ENCODE results near the gene SNHG17. TPM values are rescaled to one million over a fixed set of nuclear protein-coding genes. Genes with fewer than 3 reads are reported as not detected.

The SNHG17 gene
- total and polyA plus RNA-seq, 2 donors from 2014 or later = 19.7 to 33.2 TPM

- no peak for FAIRE-seq
- peaks cover 12 to 64% (median 44%) of the 10 kb centered on the region in 3 donors for H3K36me3 ChIP-seq (ENCODE audit: control insufficient read depth in 2 of 3, insufficient read depth in 3 of 3, low read length in 3 of 3)
Measured at GRCh38 chr20:38430679-38431325, 4.3 kb downstream of the SNHG17 start.

GRCh38 chr20:38429301-38429700 lies 5.8 kb downstream of the SNHG17 start:
- Histone ChIP-seq H3K27ac (ENCODE audit: low read depth in 2 of 2, low read length in 2 of 2) (no peak overlapping the region), H3K9ac (ENCODE audit: low read length in 3 of 3) (no peak overlapping the region), H3K9me3 (ENCODE audit: control insufficient read depth in 2 of 3, insufficient read depth in 1 of 3, low read length in 3 of 3) (peaks cover 0 to 3% (median 0%) of the 10 kb centered on the region in 3 donors), H3K4me3 (ENCODE audit: low read length in 3 of 3) (no peak overlapping the region), H3K36me3 (ENCODE audit: control insufficient read depth in 2 of 3, insufficient read depth in 3 of 3, low read length in 3 of 3) (peaks cover 12 to 79% (median 57%) of the 10 kb centered on the region in 3 donors), H3K27me3 (ENCODE audit: control insufficient read depth, insufficient read depth, low read length) (no peaks in the 10 kb centered on the region), H3K4me1 (ENCODE audit: control insufficient read depth in 2 of 3, insufficient read depth in 2 of 3, low read depth in 1 of 3, low read length in 3 of 3) (peaks cover 0 to 3% (median 0%) of the 10 kb centered on the region in 3 donors)
- no peak for FAIRE-seq
- no peak for DNase-seq
- no peak for TF ChIP-seq CTCF (IDR thresholded peaks at IDR 0.05; ENCODE audit: borderline replicate concordance, extremely low read depth, insufficient read depth)
- intact Hi-C loops (cut with DNase I) = no loop called here

More at GRCh38 chr20:38430679-38431325, 4.3 kb downstream of the SNHG17 start:
- H3K9ac ChIP-seq (ENCODE audit: low read length in 3 of 3) = no peak overlapping the region
- H3K27me3 ChIP-seq (ENCODE audit: control insufficient read depth, insufficient read depth, low read length) = no peaks in the 10 kb centered on the region
- peaks cover 0 to 3% (median 0%) of the 10 kb centered on the region in 3 donors for H3K4me1 ChIP-seq (ENCODE audit: control insufficient read depth in 2 of 3, insufficient read depth in 2 of 3, low read depth in 1 of 3, low read length in 3 of 3)
- no peak overlapping the region for H3K4me3 ChIP-seq (ENCODE audit: low read length in 3 of 3)
- DNase-seq = no peak
- no peak overlapping the region for H3K27ac ChIP-seq (ENCODE audit: low read depth in 2 of 2, low read length in 2 of 2)
- peaks cover 0 to 3% (median 0%) of the 10 kb centered on the region in 3 donors for H3K9me3 ChIP-seq (ENCODE audit: control insufficient read depth in 2 of 3, insufficient read depth in 1 of 3, low read length in 3 of 3)
- intact Hi-C loops (cut with DNase I) = no loop called here
- no peak for TF ChIP-seq CTCF (IDR thresholded peaks at IDR 0.05; ENCODE audit: borderline replicate concordance, extremely low read depth, insufficient read depth)

- peaks cover 0 to 3% (median 0%) of the 10 kb centered on the region in 3 donors for H3K9me3 ChIP-seq (ENCODE audit: control insufficient read depth in 2 of 3, insufficient read depth in 1 of 3, low read length in 3 of 3)
- FAIRE-seq (no peak), DNase-seq (no peak)
- H3K4me1 ChIP-seq (ENCODE audit: control insufficient read depth in 2 of 3, insufficient read depth in 2 of 3, low read depth in 1 of 3, low read length in 3 of 3) = peaks cover 0 to 2% (median 0%) of the 10 kb centered on the region in 3 donors
- H3K36me3 ChIP-seq (ENCODE audit: control insufficient read depth in 2 of 3, insufficient read depth in 3 of 3, low read length in 3 of 3) = peaks cover 12 to 80% (median 60%) of the 10 kb centered on the region in 3 donors
- intact Hi-C loops (cut with DNase I) = no loop called here
- TF ChIP-seq CTCF (IDR thresholded peaks at IDR 0.05; ENCODE audit: borderline replicate concordance, extremely low read depth, insufficient read depth) = no peak
- H3K27ac ChIP-seq (ENCODE audit: low read depth in 2 of 2, low read length in 2 of 2) = no peak overlapping the region
- no peaks in the 10 kb centered on the region for H3K27me3 ChIP-seq (ENCODE audit: control insufficient read depth, insufficient read depth, low read length)
- no peak overlapping the region for H3K9ac ChIP-seq (ENCODE audit: low read length in 3 of 3)
- H3K4me3 ChIP-seq (ENCODE audit: low read length in 3 of 3) = no peak overlapping the region
Measured at GRCh38 chr20:38428800-38429199, 6.3 kb downstream of the SNHG17 start.
